Activated gamma-delta T cell treated with Interleukin-2 at 50 U/mL for 16 hours (primary cell): ENCODE results near the gene TMEM132A.
"Not testable (repeated sequence)": the region's sequence is repeated elsewhere in the genome, so short reads cannot be mapped to it uniquely, and the experiment has no call there.

Experiments
- DNase-seq: peaks from one replicate; pipeline ENCODE4 v3.0.0-alpha.2; 2020

TMEM132A gene

GRCh38 chr11:60966890-60967289, 42.6 kb downstream of the TMEM132A start:
- no peak for DNase-seq

GRCh38 chr11:60968223-60968622, 44.0 kb downstream of the TMEM132A start:
- DNase-seq: no peak

GRCh38 chr11:60970369-60970774, 46.1 kb downstream of the TMEM132A start:
- DNase-seq: peak; percentile 78

GRCh38 chr11:60970890-60971289, 46.6 kb downstream of the TMEM132A start:
- no peak for DNase-seq

GRCh38 chr11:60971520-60971919, 47.3 kb downstream of the TMEM132A start, which contains the start of gene CD6:
Gene CD6 (plus strand): TSS chr11:60971680. CDS start chr11:60971866, 186 bp downstream.
- DNase-seq: peak; percentile 69

- DNase-seq: no peak
Measured at GRCh38 chr11:60972182-60973030, 48.1 kb downstream of the TMEM132A start.

- no peak for DNase-seq
Measured at GRCh38 chr11:60973699-60974098, 49.4 kb downstream of the TMEM132A start.

- DNase-seq: not testable (repeated sequence)
Measured at GRCh38 chr11:60974316-60974715, 50.1 kb downstream of the TMEM132A start.

GRCh38 chr11:60974726-60975125, 50.5 kb downstream of the TMEM132A start:
- no peak for DNase-seq

GRCh38 chr11:60977224-60977623, 53.0 kb downstream of the TMEM132A start:
- no peak for DNase-seq

- no peak for DNase-seq
Measured at GRCh38 chr11:60977836-60978235, 53.6 kb downstream of the TMEM132A start.

- DNase-seq: peak; percentile 30
Measured at GRCh38 chr11:60978546-60979380, 54.5 kb downstream of the TMEM132A start.

- DNase-seq: no peak
Measured at GRCh38 chr11:60981515-60981914, 57.3 kb downstream of the TMEM132A start.

GRCh38 chr11:60982184-60982583, 57.9 kb downstream of the TMEM132A start:
- DNase-seq: no peak

GRCh38 chr11:60984149-60984548, 59.9 kb downstream of the TMEM132A start:
- DNase-seq: no peak

GRCh38 chr11:60984636-60985035, 60.4 kb downstream of the TMEM132A start:
- DNase-seq: no peak

GRCh38 chr11:60985501-60985900, 61.2 kb downstream of the TMEM132A start:
- no peak for DNase-seq

- peak; percentile 90 for DNase-seq
Measured at GRCh38 chr11:60985991-60986915, 62.0 kb downstream of the TMEM132A start.
